ENCODE results near the gene SLC7A14. TPM values are rescaled to one million over a fixed set of nuclear protein-coding genes. Genes with fewer than 3 reads are reported as not detected.

Gene SLC7A14
- total RNA-seq, 1 donor from 2014 or later, result not detected

DNA sequence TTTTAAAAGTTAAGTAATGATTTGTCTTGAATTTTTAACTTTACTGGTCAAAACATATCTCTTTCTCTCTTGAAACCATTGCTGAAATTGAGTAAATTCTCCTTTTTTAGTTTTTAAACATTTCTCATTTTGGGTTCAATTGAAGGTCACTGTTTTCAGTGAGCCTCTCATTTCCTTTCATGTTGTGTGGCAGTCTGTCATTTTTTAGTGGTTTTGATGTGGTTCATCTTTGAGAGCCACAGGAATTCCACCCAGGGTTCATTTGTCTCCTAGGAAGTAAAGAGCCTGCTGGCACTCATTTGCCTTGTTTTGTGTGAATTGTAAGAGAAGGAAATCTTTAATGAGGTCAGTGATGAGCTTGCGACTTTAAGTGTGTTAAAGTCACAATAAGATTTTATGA, 156.8 kb downstream of the SLC7A14 start:
- TF ChIP-seq CTCF (IDR thresholded peaks at IDR 0.05), result no peak
- intact Hi-C loops (cut with micrococcal nuclease), result no loop called here
- H3K27ac Mint-ChIP-seq, result no peak overlapping the region
- no peaks in the 10 kb centered on the region for H3K36me3 Mint-ChIP-seq (ENCODE audit: low read depth)
- ATAC-seq (ENCODE audit: low read depth) (no peak), DNase-seq (no peak)
- POLR2A ChIA-PET, result no interaction called here
- H3K27me3 Mint-ChIP-seq, result peaks cover 5% of the 10 kb centered on the region
- no peak overlapping the region for H3K4me3 Mint-ChIP-seq
- CTCF ChIA-PET, result no interaction called here
- H3K4me1 Mint-ChIP-seq, result no peaks in the 10 kb centered on the region
- no peaks in the 10 kb centered on the region for H3K9me3 Mint-ChIP-seq

DNA sequence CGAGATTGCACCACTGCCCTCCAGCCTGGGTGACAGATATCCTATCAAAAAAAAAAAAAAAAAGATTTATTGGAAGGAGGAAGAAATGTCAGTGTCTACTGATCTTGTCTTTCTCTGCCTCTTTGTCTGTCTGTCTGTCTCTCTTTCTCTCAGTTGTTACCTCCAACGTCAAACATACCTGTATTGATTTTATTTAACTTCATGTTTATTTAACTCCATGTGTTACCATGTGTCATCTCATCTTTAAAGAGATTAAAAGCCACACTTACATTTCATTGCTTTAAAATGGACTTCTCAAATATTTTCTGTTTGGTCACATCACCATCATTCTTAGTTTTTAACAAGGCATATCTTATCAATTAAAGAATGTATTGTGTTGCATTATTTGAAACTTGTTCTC, 157.8 kb downstream of the SLC7A14 start:
- Mint-ChIP-seq H3K27me3 (peaks cover 5% of the 10 kb centered on the region), H3K4me3 (no peak overlapping the region), H3K9me3 (no peaks in the 10 kb centered on the region), H3K4me1 (no peaks in the 10 kb centered on the region), H3K27ac (no peak overlapping the region), H3K36me3 (ENCODE audit: low read depth) (no peaks in the 10 kb centered on the region)
- ATAC-seq (ENCODE audit: low read depth), result no peak
- TF ChIP-seq CTCF (IDR thresholded peaks at IDR 0.05), result no peak
- DNase-seq, result no peak
- CTCF ChIA-PET, result no interaction called here
- POLR2A ChIA-PET, result no interaction called here
- intact Hi-C loops (cut with micrococcal nuclease), result no loop called here

DNA sequence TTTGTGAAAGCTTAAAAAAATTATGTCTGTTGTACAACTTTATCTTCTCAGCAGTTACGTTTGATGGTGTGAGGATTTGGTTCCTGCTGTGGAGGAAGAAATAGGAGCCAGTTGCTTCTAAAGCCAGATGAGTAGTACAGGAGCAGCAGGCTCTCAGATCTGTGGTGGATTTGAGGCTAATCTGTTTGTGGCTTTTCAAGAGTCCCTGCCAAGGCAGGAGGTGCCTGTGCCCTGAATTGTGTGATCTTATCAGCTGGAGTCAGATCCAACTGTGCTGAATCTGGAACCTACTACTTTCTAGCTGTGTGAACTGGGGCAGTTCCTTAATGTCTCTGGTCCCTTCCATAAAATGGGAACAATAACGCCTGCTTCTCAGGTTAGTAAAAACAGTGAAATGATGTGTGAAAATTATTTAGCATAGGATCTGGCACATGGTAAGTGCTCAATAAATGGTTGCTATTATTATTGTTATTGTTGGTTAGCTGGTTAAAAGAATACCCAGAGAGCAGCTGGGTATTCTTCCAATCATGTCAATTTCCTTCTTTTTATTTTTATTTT, 159.6 kb downstream of the SLC7A14 start:
- peaks cover 5% of the 10 kb centered on the region for H3K27me3 Mint-ChIP-seq
- intact Hi-C loops (cut with micrococcal nuclease), result no loop called here
- ChIA-PET CTCF (no interaction called here), POLR2A (no interaction called here)
- TF ChIP-seq CTCF (IDR thresholded peaks at IDR 0.05), result no peak
- H3K27ac Mint-ChIP-seq, result no peak overlapping the region
- DNase-seq (no peak), ATAC-seq (ENCODE audit: low read depth) (no peak)
- H3K36me3 Mint-ChIP-seq (ENCODE audit: low read depth), result no peaks in the 10 kb centered on the region
- no peaks in the 10 kb centered on the region for H3K9me3 Mint-ChIP-seq
- no peak overlapping the region for H3K4me3 Mint-ChIP-seq
- no peaks in the 10 kb centered on the region for H3K4me1 Mint-ChIP-seq

DNA sequence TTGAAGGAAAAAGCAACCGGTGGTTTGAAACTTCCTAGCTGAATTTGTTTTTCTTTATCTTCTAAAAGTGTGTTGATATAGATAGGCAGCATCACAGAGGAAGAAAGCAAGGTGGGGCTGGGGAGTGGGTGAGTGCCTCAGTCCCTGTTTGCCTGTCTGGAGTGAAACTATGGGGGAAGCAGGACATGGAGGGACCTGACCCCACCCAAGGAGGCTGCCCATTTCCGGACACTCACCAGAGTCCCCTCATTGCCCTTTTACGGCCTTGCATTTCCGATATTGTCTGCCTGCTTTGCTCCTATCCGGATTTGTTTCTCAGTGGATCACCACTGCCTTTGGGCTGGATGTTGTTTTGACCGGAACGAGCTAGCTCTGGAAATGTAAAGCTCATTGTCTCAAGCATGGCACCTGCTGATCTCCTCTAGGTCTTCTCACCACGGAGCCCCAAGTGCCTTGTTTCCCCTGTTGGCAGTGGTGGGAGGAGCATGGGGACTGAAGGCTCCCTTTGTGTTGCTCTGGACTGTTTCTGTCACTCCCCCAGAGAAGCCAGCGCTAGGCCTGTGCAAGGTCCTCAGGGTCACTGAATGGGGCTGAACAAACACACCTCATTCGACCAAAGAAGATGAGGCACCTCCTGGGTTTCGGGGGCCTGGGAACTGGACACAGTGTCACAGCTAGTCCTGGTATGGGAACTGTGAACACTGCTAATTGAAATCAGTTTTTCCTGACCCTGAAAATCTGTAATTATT, 160.2 kb downstream of the SLC7A14 start:
- no peak for ATAC-seq (ENCODE audit: low read depth)
- Mint-ChIP-seq H3K9me3 (no peaks in the 10 kb centered on the region), H3K36me3 (ENCODE audit: low read depth) (no peaks in the 10 kb centered on the region), H3K4me3 (no peak overlapping the region), H3K27me3 (peaks cover 7% of the 10 kb centered on the region), H3K27ac (no peak overlapping the region), H3K4me1 (no peaks in the 10 kb centered on the region)
- ChIA-PET POLR2A (no interaction called here), CTCF (no interaction called here)
- TF ChIP-seq CTCF (IDR thresholded peaks at IDR 0.05), result no peak
- no peak for DNase-seq
- intact Hi-C loops (cut with micrococcal nuclease), result no loop called here

DNA sequence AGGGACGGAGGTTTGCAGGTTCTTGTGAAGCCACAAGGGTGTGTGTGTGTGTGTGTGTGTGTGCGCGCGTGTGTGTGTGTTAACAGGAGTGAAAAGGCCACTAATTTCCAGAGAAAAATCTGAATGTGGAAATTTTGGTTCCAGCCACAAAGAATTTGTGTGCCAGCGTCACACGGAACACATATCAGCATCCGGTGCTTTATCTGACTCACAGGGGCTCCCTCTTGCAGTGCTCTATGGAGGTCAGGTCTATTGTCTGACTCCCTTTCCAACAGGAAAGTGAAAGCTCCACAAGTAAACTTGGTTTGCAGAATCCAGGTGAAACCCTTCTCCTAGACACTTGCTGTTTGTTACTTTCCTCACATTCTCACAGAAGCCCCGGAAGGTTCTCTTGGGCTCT, 161.0 kb downstream of the SLC7A14 start:
- no peak for TF ChIP-seq CTCF (IDR thresholded peaks at IDR 0.05)
- ATAC-seq (ENCODE audit: low read depth) (no peak), DNase-seq (no peak)
- peaks cover 3% of the 10 kb centered on the region for H3K4me1 Mint-ChIP-seq
- intact Hi-C loops (cut with micrococcal nuclease), result no loop called here
- no peaks in the 10 kb centered on the region for H3K36me3 Mint-ChIP-seq (ENCODE audit: low read depth)
- no peak overlapping the region for H3K4me3 Mint-ChIP-seq
- H3K9me3 Mint-ChIP-seq, result no peaks in the 10 kb centered on the region
- ChIA-PET POLR2A (no interaction called here), CTCF (no interaction called here)
- no peak overlapping the region for H3K27ac Mint-ChIP-seq
- peaks cover 13% of the 10 kb centered on the region for H3K27me3 Mint-ChIP-seq

All from activated B cell treated with CpG ODN at 0.5 μM for 24 hours (primary cell).